Measurements from ENCODE around the gene ARFGEF2.
"Not testable (repeated sequence)": the region's sequence is repeated elsewhere in the genome, so short reads cannot be mapped to it uniquely, and the experiment has no call there.

ARFGEF2 gene

GRCh38 chr20:49009899-49010631 is 88.6 kb downstream of the ARFGEF2 start:
- no peak for DNase-seq

- DNase-seq, result no peak
Measured at GRCh38 chr20:49024220-49024619, 102.7 kb downstream of the ARFGEF2 start.

DNA sequence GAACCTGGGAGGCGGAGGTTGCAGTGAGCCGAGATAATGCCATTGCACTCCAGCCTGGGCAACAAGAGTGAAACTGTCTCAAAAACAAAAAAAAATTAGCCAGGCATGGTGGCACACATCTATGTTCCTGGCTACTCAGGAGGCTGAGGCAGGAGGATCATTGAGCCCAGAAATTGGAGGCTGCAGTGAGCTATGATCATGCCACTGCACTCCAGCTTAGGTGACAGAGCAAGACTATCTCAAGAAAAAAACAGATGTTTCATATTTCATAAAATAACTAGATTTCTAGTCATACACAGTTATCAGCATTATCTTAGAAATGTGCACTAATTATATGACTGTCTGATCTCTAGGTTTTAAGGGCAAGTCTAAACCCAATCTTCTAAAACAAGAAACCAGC is 106.7 kb downstream of the ARFGEF2 start:
- DNase-seq, result not testable (repeated sequence)

- peak in 1 of 2 experiments; percentile 10 for DNase-seq
Measured at GRCh38 chr20:49028684-49029083, 107.2 kb downstream of the ARFGEF2 start.

DNA sequence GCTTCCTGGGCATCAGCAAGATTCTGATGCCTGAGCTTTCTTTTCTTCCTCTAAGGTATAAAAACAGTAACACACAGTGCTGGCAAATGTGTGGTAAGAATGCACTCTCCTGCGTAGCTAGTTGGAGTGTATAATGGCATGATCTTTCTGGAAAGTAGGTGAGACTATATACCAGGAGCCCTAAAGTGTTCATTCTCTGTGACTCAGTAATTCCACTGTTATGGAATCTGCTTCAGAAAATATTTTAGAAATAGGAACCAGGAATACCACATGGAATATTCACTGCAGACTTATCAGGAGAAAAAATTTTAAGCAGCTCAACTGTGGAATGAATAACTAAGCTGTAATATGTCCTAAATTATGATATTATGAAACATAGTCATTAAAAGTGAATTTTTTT is 107.7 kb downstream of the ARFGEF2 start:
- no peak for DNase-seq

- DNase-seq, result no peak
Measured at GRCh38 chr20:49030954-49031619, 109.6 kb downstream of the ARFGEF2 start.

DNA sequence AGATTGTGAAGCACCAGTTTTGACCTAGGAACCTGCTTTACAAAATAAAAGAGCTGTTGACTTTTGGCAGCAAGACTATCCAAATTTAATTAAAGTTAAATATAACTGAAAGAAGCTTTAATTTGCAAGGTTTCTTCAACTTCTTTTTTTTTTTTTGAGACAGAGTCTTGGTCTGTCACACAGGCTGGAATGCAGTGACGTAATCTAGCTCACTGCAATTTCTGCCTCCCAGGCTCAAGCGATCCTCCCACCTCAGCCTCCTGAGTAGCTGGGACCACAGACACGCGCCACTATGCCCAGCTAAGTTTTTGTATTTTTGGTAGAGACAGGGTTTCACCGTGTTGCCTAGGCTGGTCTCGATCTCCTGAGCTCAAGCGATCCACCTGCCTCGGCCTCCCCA is 110.9 kb downstream of the ARFGEF2 start:
- no peak for DNase-seq

DNA sequence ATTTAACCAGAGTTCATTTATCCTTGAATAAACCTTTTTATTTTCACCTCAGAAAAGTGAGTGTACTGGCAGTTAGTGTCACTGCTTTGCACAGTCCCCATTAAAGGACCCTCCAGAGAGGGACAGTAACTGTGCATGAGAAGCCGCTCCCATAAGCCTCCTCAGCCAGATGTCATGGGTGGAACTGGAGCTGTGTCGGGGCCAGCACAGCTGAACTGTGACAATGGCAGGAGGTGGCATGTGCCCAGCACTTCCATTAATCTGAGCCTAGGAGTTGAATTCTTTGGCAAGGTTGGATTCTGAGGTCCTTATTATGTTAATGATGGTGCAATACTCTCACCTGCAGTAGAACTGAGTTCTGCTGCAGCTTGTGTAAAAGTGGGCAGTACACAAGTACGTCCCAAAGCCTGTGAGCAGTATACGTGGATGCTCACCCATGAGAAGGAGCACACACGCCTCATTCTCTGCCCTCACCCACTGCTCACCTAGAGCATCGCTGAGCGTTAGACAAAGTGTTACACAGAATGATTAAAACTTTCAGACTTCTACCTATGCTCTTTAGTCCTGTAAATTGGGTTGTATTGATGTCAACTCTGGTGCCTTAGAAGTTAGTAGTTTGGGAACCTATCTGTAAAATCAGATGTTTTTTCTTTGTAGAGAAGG is 112.7 kb downstream of the ARFGEF2 start:
- DNase-seq, result no peak

GRCh38 chr20:49037962-49038387 is 116.5 kb downstream of the ARFGEF2 start:
- no peak for DNase-seq

DNA sequence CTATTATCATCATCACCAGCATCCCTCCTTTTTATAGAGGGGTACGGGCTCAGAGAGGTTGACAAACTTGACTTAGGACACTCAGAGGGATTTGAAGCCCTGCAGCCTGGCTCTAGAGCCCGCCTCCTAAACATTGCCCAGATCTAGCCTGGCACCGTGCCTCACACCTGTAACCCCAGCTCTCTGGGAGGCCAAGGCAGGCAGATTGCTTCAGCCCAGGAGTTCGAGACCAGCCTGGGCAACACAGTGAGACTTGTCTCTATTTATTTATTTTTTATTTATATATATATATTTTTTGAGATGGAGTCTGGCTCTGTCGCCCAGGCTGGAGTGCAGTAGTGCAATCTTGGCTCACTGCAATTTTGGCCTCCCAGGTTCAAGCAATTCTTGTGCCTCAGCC is 118.3 kb downstream of the ARFGEF2 start:
- no peak for DNase-seq

- DNase-seq, result no peak
Measured at GRCh38 chr20:49043000-49043399, 121.5 kb downstream of the ARFGEF2 start.

- DNase-seq, result peak in 1 of 2 experiments; percentile 30
Measured at GRCh38 chr20:49045440-49046086, 124.1 kb downstream of the ARFGEF2 start.

DNA sequence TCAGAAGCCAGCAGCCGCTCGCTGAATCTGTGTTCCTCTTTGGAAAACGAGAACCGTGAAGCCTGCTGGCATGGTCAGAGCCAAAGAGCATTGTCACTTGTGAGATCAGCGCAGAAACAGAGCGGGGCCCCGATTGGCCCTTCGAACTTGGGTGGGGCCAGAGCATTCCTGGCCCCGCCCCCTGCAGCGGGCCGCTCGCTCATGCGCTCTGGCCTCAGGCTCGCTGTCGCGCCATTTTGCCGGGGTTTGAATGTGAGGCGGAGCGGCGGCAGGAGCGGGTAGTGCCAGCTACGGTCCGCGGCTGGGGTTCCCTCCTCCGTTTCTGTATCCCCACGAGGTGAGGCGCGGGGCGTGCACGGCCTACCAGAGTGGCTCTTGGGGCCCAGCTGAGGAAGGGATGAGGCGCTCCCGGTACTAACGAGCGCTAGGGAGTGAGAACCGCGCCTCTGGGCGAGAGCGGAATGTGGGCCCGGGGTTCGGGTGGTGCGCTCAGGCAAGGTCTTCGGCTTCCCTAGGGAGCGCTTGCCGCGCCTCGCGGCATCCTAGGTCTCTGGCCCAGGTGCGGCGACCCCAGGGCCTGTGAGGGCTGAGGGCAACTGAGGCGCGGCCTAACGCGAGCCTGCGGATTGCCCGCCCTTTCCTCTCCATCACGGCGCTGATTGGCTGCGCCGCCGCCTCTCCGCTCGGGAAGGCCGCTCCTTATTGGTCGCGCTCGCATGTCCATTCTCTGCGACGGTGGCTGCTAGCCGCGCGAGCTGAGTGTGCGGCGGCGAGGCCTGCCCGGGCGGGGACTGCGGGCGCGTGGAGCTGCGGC is 124.8 kb downstream of the ARFGEF2 start, which contains the start of gene CSE1L:
TSS of gene CSE1L (plus strand) at position 226 of the 814 bp plus-strand sequence. CDS start 12,152 bp downstream, outside the sequence.
- peak; percentile 96 for DNase-seq

- DNase-seq, result no peak
Measured at GRCh38 chr20:49052334-49052733, 130.8 kb downstream of the ARFGEF2 start.

GRCh38 chr20:49054056-49054643 is 132.6 kb downstream of the ARFGEF2 start:
- DNase-seq, result no peak

GRCh38 chr20:49063279-49063678 is 141.8 kb downstream of the ARFGEF2 start:
- DNase-seq, result no peak

- no peak for DNase-seq
Measured at GRCh38 chr20:49074521-49074920, 153.0 kb downstream of the ARFGEF2 start.

- no peak for DNase-seq
Measured at GRCh38 chr20:49078310-49078709, 156.8 kb downstream of the ARFGEF2 start.

GRCh38 chr20:49082295-49082694 is 160.8 kb downstream of the ARFGEF2 start:
- not testable (repeated sequence) for DNase-seq

Data from NCI-H2081 (cell line).